H1 (cell line): ENCODE measurements around the gene RABL2A. TPM values are rescaled to one million over a fixed set of nuclear protein-coding genes. Genes with fewer than 3 reads are reported as not detected.
"Not testable (repeated sequence)": the region's sequence is repeated elsewhere in the genome, so short reads cannot be mapped to it uniquely, and the experiment has no call there.

Experiments
- CTCF ChIA-PET: fragments of 300-600 bp; sonication (Branson Sonifier 250); formaldehyde crosslinking; loops from one replicate; lab custom pipeline; 2021; ENCODE audit not compliant: partially characterized antibody; lab: Charles Lee
- POLR2A ChIA-PET: fragments of 300-600 bp; sonication (Branson Sonifier 250); formaldehyde crosslinking; loops from one replicate; lab custom pipeline; 2021; ENCODE audit warnings: inconsistent platforms; ENCODE audit not compliant: partially characterized antibody; lab: Charles Lee
- DNase-seq, 2 experiments: peaks; one replicate each; pipeline versions ENCODE4 v3.0.0 to v3.0.0-alpha.2; 2010 to 2022; ENCODE audit warnings: low spot score in 2 of 2, low read depth in 1 of 2, mixed read lengths in 1 of 2
- FAIRE-seq: peaks from 2 replicates; lab custom pipeline; 2011; peaks lifted over from hg19 to GRCh38; lab: Jason Lieb, UNC
- H2AFZ ChIP-seq: 2 replicates; pipeline ENCODE4 v1.8.1; 2012; ENCODE audit warnings: low read length, inconsistent platforms
- H2AK5ac ChIP-seq: 2 replicates; pipeline ENCODE4 v1.6.1; 2013; ENCODE audit warnings: low read depth, low read length
- H2BK120ac ChIP-seq: replicated peaks from 2 replicates; pipeline ENCODE3; 2013; ENCODE audit warnings: low read depth, low read length, inconsistent platforms
- H2BK12ac ChIP-seq: 2 replicates; pipeline ENCODE4 v1.6.1; 2013; ENCODE audit warnings: low read depth, low read length
- H2BK15ac ChIP-seq: 2 replicates; pipeline ENCODE4 v1.6.1; 2013; ENCODE audit warnings: low read length
- H2BK20ac ChIP-seq: 2 replicates; pipeline ENCODE4 v1.6.1; 2013; ENCODE audit warnings: low read length
- H2BK5ac ChIP-seq: 2 replicates; pipeline ENCODE4 v1.6.1; 2013; ENCODE audit warnings: low read depth, low read length
- H3K14ac ChIP-seq: 2 replicates; pipeline ENCODE4 v1.6.1; 2013; ENCODE audit warnings: inconsistent platforms; ENCODE audit not compliant: insufficient read length
- H3K18ac ChIP-seq: 2 replicates; pipeline ENCODE4 v1.6.1; 2013; ENCODE audit warnings: low read length; ENCODE audit errors: extremely low read depth
- H3K23ac ChIP-seq: 2 replicates; pipeline ENCODE4 v1.6.1; 2013; ENCODE audit warnings: inconsistent platforms; ENCODE audit not compliant: insufficient read length
- H3K23me2 ChIP-seq: 2 replicates; pipeline ENCODE4 v1.6.1; 2013; ENCODE audit warnings: low read depth, low read length
- H3K27ac ChIP-seq: 2 replicates; pipeline ENCODE4 v1.6.1; 2011; ENCODE audit warnings: low read depth, low read length, inconsistent platforms
- H3K27me3 ChIP-seq, 4 experiments: replicated peaks in 1 of 4; 1 replicate in 1 of 4; 2 replicates in 3 of 4; pipeline versions ENCODE4 v1.6.1 to v1.8.1; 2011 to 2013; ENCODE audit warnings: low read length in 3 of 4, mild to moderate bottlenecking in 3 of 4, inconsistent platforms in 2 of 4, mixed read lengths in 2 of 4, moderate library complexity in 1 of 4; ENCODE audit not compliant: control insufficient read depth in 3 of 4, insufficient read depth in 3 of 4; ENCODE audit errors: extremely low read depth in 1 of 4
- H3K36me3 ChIP-seq, 4 experiments: 2 replicates each; pipeline versions ENCODE4 v1.6.1 to v1.8.1; 2011 to 2013; ENCODE audit warnings: mild to moderate bottlenecking in 4 of 4, low read length in 3 of 4, moderate library complexity in 2 of 4, control low read depth in 1 of 4, inconsistent platforms in 1 of 4; ENCODE audit not compliant: insufficient read depth in 4 of 4, control insufficient read depth in 2 of 4
- H3K4ac ChIP-seq: replicated peaks from 2 replicates; pipeline ENCODE3; 2013; ENCODE audit warnings: low read length, low read depth, mixed read lengths, inconsistent platforms; ENCODE audit not compliant: insufficient read length
- H3K4me1 ChIP-seq, 4 experiments: replicated peaks in 1 of 4; 1 replicate in 1 of 4; 2 replicates in 3 of 4; pipeline versions ENCODE4 v1.6.1 to v1.8.1; 2011 to 2013; ENCODE audit warnings: low read length in 3 of 4, inconsistent platforms in 2 of 4, mixed read lengths in 1 of 4; ENCODE audit not compliant: insufficient read depth in 4 of 4, control insufficient read depth in 3 of 4
- H3K4me2 ChIP-seq, 2 experiments: 2 replicates each; pipeline versions ENCODE4 v1.6.1 to v1.8.1; 2011 to 2013; ENCODE audit warnings: low read depth in 2 of 2, low read length in 2 of 2, control low read depth in 1 of 2, inconsistent platforms in 1 of 2, mild to moderate bottlenecking in 1 of 2; ENCODE audit not compliant: insufficient read depth in 1 of 2
- H3K4me3 ChIP-seq, 4 experiments: fragments of 200-600, 300-600 bp in 1 of 4; sonication (generic), shearing (Covaris generic), sonication (Bioruptor Twin) in 1 of 4; 2 replicates each; pipeline versions ENCODE4 v1.5.1 to v1.8.1; 2011 to 2016; ENCODE audit warnings: low read length in 4 of 4, low read depth in 3 of 4, control low read depth in 2 of 4, inconsistent platforms in 2 of 4, mild to moderate bottlenecking in 2 of 4, mixed read lengths in 1 of 4, moderate library complexity in 1 of 4; ENCODE audit not compliant: insufficient read depth in 2 of 4; ENCODE audit errors: extremely low read depth in 1 of 4
- H3K56ac ChIP-seq: replicated peaks from 2 replicates; pipeline ENCODE3; 2013; ENCODE audit warnings: low read depth, mild to moderate bottlenecking, mixed read lengths, low read length, inconsistent platforms; ENCODE audit not compliant: insufficient read length
- H3K79me1 ChIP-seq: 2 replicates; pipeline ENCODE4 v1.6.1; 2013; ENCODE audit warnings: low read depth, low read length, control low read depth
- H3K79me2 ChIP-seq, 2 experiments: 2 replicates each; pipeline versions ENCODE4 v1.6.1 to v1.8.1; 2012 to 2013; ENCODE audit warnings: low read length in 2 of 2, mild to moderate bottlenecking in 2 of 2, inconsistent platforms in 1 of 2; ENCODE audit not compliant: insufficient read depth in 2 of 2, control insufficient read depth in 1 of 2
- H3K9ac ChIP-seq, 4 experiments: replicated peaks in 1 of 4; 1 replicate in 1 of 4; 2 replicates in 3 of 4; pipeline versions ENCODE4 v1.6.1 to v1.8.1; 2011 to 2013; ENCODE audit warnings: low read depth in 3 of 4, low read length in 3 of 4, control low read depth in 2 of 4, mild to moderate bottlenecking in 2 of 4, moderate library complexity in 2 of 4, inconsistent platforms in 1 of 4; ENCODE audit errors: extremely low read depth in 1 of 4
- H3K9me3 ChIP-seq, 2 experiments: 2 replicates each; pipeline versions ENCODE4 v1.6.1 to v1.8.1; 2012 to 2013; ENCODE audit warnings: mild to moderate bottlenecking in 2 of 2, moderate library complexity in 2 of 2, control low read depth in 1 of 2, inconsistent platforms in 1 of 2, low read depth in 1 of 2, low read length in 1 of 2, mixed read lengths in 1 of 2; ENCODE audit not compliant: insufficient read depth in 2 of 2
- H4K20me1 ChIP-seq, 2 experiments: replicated peaks in 1 of 2; 2 replicates each; pipeline versions ENCODE3 to v1.8.1; 2011 to 2013; ENCODE audit warnings: inconsistent platforms in 2 of 2, low read length in 2 of 2, mild to moderate bottlenecking in 1 of 2; ENCODE audit not compliant: insufficient read depth in 2 of 2, control insufficient read depth in 1 of 2
- H4K5ac ChIP-seq: 2 replicates; pipeline ENCODE4 v1.6.1; 2013; ENCODE audit warnings: low read length, low read depth, mixed read lengths, inconsistent platforms; ENCODE audit not compliant: insufficient read length
- H4K8ac ChIP-seq: 2 replicates; pipeline ENCODE4 v1.8.0; 2013; ENCODE audit warnings: mild to moderate bottlenecking, moderate library complexity, low read length, inconsistent platforms; ENCODE audit not compliant: insufficient read depth; ENCODE audit errors: extremely low read depth
- H4K91ac ChIP-seq: replicated peaks from 2 replicates; pipeline ENCODE3; 2013; ENCODE audit warnings: low read length, mixed read lengths, inconsistent platforms; ENCODE audit not compliant: insufficient read length
- WGBS, 2 experiments: shearing (Covaris generic) in 1 of 2; methylation state at CpG; one replicate each; pipeline versions ENCODE4 v1.1.6 to v1.1.7; 2013 to 2015; ENCODE audit warnings: low lambda C conversion rate in 2 of 2, mixed read lengths in 2 of 2, inconsistent platforms in 1 of 2, low coverage in 1 of 2, missing lambda C conversion rate in 1 of 2; ENCODE audit not compliant: insufficient replicate concordance in 2 of 2, insufficient coverage in 1 of 2, insufficient read length in 1 of 2; ENCODE audit errors: extremely low coverage in 1 of 2, missing lambda C conversion rate in 1 of 2; 5-methylcytosine and 5-hydroxymethylcytosine counted together
- polyA plus RNA-seq, 7 experiments: library from polyadenylated mRNA; depleted of rRNA in 3 of 7; stranded (reverse) in 5 of 7; unstranded in 2 of 7; fragments of >200 nt in 5 of 7; fragments of 200-250 nt in 2 of 7; gene quantifications; 1 replicate in 5 of 7; 2 replicates in 1 of 7; 4 replicates in 1 of 7; pipeline versions ENCODE4 v1.2.1 to v1.2.3, GENCODE V29; 2011 to 2013; ENCODE audit warnings: missing spikeins in 2 of 7, mixed read lengths in 2 of 7
- total RNA-seq: library from RNA; stranded (reverse); fragmentation: NEBNext Ultra II Directional; extraction: Animal tissue kit (Norgen Biotek cat#: 25700); gene quantifications from 2 replicates; pipeline ENCODE4 v1.2.1, GENCODE V29; 2021

The RABL2A gene
- total and polyA plus RNA-seq, 2 of the 8 experiments (the other 6 are each of a cell fraction or from before 2014, with no cell fraction given), result 6.9 to 10.9 TPM

DNA sequence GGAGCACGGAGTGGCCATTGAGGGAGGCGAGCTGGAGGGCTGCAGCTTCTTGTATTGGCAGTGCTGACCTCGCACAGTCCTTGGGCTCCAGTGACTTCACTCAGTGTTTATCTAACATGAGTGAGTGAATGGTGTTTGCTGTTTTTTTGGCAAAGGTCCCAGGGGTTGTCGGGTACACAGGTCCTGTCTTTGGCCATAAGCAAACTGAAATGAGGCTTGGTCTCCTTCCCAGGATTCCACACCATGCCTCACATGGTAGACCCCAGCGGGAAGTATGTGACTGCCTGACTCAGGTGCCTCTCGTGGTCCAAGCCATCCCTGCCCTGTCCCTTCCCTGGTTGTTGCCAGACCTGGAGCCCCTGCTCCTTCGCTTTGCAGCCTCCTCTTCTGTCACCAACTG is 37.5 kb upstream of the RABL2A start:
- H3K18ac ChIP-seq, H3K79me2 ChIP-seq, H3K4me1 ChIP-seq, H2AFZ ChIP-seq, H2BK5ac ChIP-seq, CTCF ChIA-PET, FAIRE-seq, H3K23me2 ChIP-seq, H2BK20ac ChIP-seq, H3K4me2 ChIP-seq, H4K5ac ChIP-seq, H2AK5ac ChIP-seq, DNase-seq, H4K8ac ChIP-seq, H2BK120ac ChIP-seq, H3K4me3 ChIP-seq, H2BK12ac ChIP-seq, H3K23ac ChIP-seq, H3K36me3 ChIP-seq, H3K4ac ChIP-seq, H2BK15ac ChIP-seq, H4K91ac ChIP-seq, H3K79me1 ChIP-seq, H3K14ac ChIP-seq, H3K56ac ChIP-seq, H3K27me3 ChIP-seq, H4K20me1 ChIP-seq, H3K9me3 ChIP-seq, H3K27ac ChIP-seq, POLR2A ChIA-PET, H3K9ac ChIP-seq: not testable (repeated sequence)
- 88% methylated on average over 4 of the region's 7 CpGs; no CpG with 5 or more reads in 1 of the 2 experiments for WGBS, 2 experiments

- CTCF ChIA-PET, H3K4me2 ChIP-seq, H3K14ac ChIP-seq, H3K27ac ChIP-seq, H4K8ac ChIP-seq, H3K23ac ChIP-seq, H3K23me2 ChIP-seq, H3K56ac ChIP-seq, H2AK5ac ChIP-seq, H2BK5ac ChIP-seq, H3K4me1 ChIP-seq, H3K27me3 ChIP-seq, H2AFZ ChIP-seq, H3K9me3 ChIP-seq, H3K4me3 ChIP-seq, H3K4ac ChIP-seq, H3K79me1 ChIP-seq, DNase-seq, H3K36me3 ChIP-seq, H2BK12ac ChIP-seq, POLR2A ChIA-PET, H4K20me1 ChIP-seq, H3K18ac ChIP-seq, FAIRE-seq, H2BK120ac ChIP-seq, H3K79me2 ChIP-seq, H2BK15ac ChIP-seq, H4K5ac ChIP-seq, H4K91ac ChIP-seq, H2BK20ac ChIP-seq, H3K9ac ChIP-seq: not testable (repeated sequence)
- 83% methylated on average over 4 of the region's 9 CpGs; no CpG with 5 or more reads in 1 of the 2 experiments for WGBS, 2 experiments
These were observed 35.1 kb upstream of the RABL2A start for GRCh38 chr2:113591926-113592325.
